ENCODE data around the gene CDH16.

CDH16 gene

GRCh38 chr16:66908116-66908515 lies 10.6 kb downstream of the CDH16 start:
- no peak for TF ChIP-seq CTCF (IDR thresholded peaks at IDR 0.05; ENCODE audit: borderline replicate concordance, control extremely low read depth, extremely low read depth, insufficient read depth, missing control alignments)
- DNase-seq (ENCODE audit: low spot score): no peak
- in situ Hi-C loops (cut with MboI; ENCODE audit: low sequenced_read_pairs, unreplicated experiment): no loop called here

- no peak for TF ChIP-seq CTCF (IDR thresholded peaks at IDR 0.05; ENCODE audit: borderline replicate concordance, control extremely low read depth, extremely low read depth, insufficient read depth, missing control alignments)
- DNase-seq (ENCODE audit: low spot score): no peak
- in situ Hi-C loops (cut with MboI; ENCODE audit: low sequenced_read_pairs, unreplicated experiment): no loop called here
Measured at GRCh38 chr16:66906916-66907836, 11.5 kb downstream of the CDH16 start.

- DNase-seq (ENCODE audit: low spot score): no peak
- in situ Hi-C loops (cut with MboI; ENCODE audit: low sequenced_read_pairs, unreplicated experiment): no loop called here
- TF ChIP-seq CTCF (IDR thresholded peaks at IDR 0.05; ENCODE audit: borderline replicate concordance, control extremely low read depth, extremely low read depth, insufficient read depth, missing control alignments): no peak
Measured at GRCh38 chr16:66905633-66906539, 12.8 kb downstream of the CDH16 start.

- no peak for DNase-seq (ENCODE audit: low spot score)
- in situ Hi-C loops (cut with MboI; ENCODE audit: low sequenced_read_pairs, unreplicated experiment): no loop called here
Measured at GRCh38 chr16:66904846-66905632, 13.6 kb downstream of the CDH16 start.

GRCh38 chr16:66904428-66904845 lies 14.2 kb downstream of the CDH16 start:
- TF ChIP-seq CTCF (IDR thresholded peaks at IDR 0.05; ENCODE audit: borderline replicate concordance, control extremely low read depth, extremely low read depth, insufficient read depth, missing control alignments): no peak
- DNase-seq (ENCODE audit: low spot score): no peak
- in situ Hi-C loops (cut with MboI; ENCODE audit: low sequenced_read_pairs, unreplicated experiment): no loop called here

More at GRCh38 chr16:66904846-66905632, 13.6 kb downstream of the CDH16 start:
- TF ChIP-seq CTCF (IDR thresholded peaks at IDR 0.05; ENCODE audit: borderline replicate concordance, control extremely low read depth, extremely low read depth, insufficient read depth, missing control alignments): no peak

All from GM13976 (cell line).